ENCODE results near the gene CORIN.
"Not testable (repeated sequence)": the region's sequence is repeated elsewhere in the genome, so short reads cannot be mapped to it uniquely, and the experiment has no call there.

The CORIN gene

GRCh38 chr4:47776353-47776752, 61.5 kb downstream of the CORIN start:
- DNase-seq (ENCODE audit: low spot score) (no peak), FAIRE-seq (no peak)

GRCh38 chr4:47774079-47774478, 63.8 kb downstream of the CORIN start:
- FAIRE-seq, result no peak
- DNase-seq (ENCODE audit: low spot score), result no peak

- FAIRE-seq (no peak), DNase-seq (ENCODE audit: low spot score) (no peak)
Observed at GRCh38 chr4:47771020-47771419, 66.8 kb downstream of the CORIN start.

GRCh38 chr4:47767956-47768355, 69.9 kb downstream of the CORIN start:
- DNase-seq (ENCODE audit: low spot score); FAIRE-seq: not testable (repeated sequence)

GRCh38 chr4:47763279-47763678, 74.6 kb downstream of the CORIN start:
- DNase-seq (ENCODE audit: low spot score) (no peak), FAIRE-seq (no peak)

- FAIRE-seq, result no peak
- no peak for DNase-seq (ENCODE audit: low spot score)
Observed at GRCh38 chr4:47762376-47763266, 75.2 kb downstream of the CORIN start.

- DNase-seq (ENCODE audit: low spot score); FAIRE-seq: not testable (repeated sequence)
Observed at GRCh38 chr4:47753316-47753715, 84.6 kb downstream of the CORIN start.

GRCh38 chr4:47752214-47752613, 85.7 kb downstream of the CORIN start:
- FAIRE-seq (no peak), DNase-seq (ENCODE audit: low spot score) (no peak)

GRCh38 chr4:47750788-47751187, 87.1 kb downstream of the CORIN start:
- no peak for DNase-seq (ENCODE audit: low spot score)
- FAIRE-seq, result peak; percentile 20

GRCh38 chr4:47749858-47750257, 88.0 kb downstream of the CORIN start:
- DNase-seq (ENCODE audit: low spot score), result no peak
- FAIRE-seq, result no peak

GRCh38 chr4:47749060-47749459, 88.8 kb downstream of the CORIN start:
- FAIRE-seq, result no peak

GRCh38 chr4:47747846-47748494, 89.9 kb downstream of the CORIN start:
- DNase-seq (ENCODE audit: low spot score) (no peak), FAIRE-seq (no peak)

More at GRCh38 chr4:47749060-47749459, 88.8 kb downstream of the CORIN start:
- no peak for DNase-seq (ENCODE audit: low spot score)

GRCh38 chr4:47747211-47747610, 90.7 kb downstream of the CORIN start:
- DNase-seq (ENCODE audit: low spot score) (no peak), FAIRE-seq (no peak)

GRCh38 chr4:47746122-47746521, 91.7 kb downstream of the CORIN start:
- DNase-seq (ENCODE audit: low spot score) (no peak), FAIRE-seq (no peak)

- FAIRE-seq (no peak), DNase-seq (ENCODE audit: low spot score) (no peak)
Observed at GRCh38 chr4:47744843-47745382, 93.0 kb downstream of the CORIN start.

GRCh38 chr4:47744253-47744652, 93.6 kb downstream of the CORIN start:
- DNase-seq (ENCODE audit: low spot score) (no peak), FAIRE-seq (no peak)

GRCh38 chr4:47741200-47741599, 96.7 kb downstream of the CORIN start:
- FAIRE-seq (no peak), DNase-seq (ENCODE audit: low spot score) (no peak)

GRCh38 chr4:47737326-47737725, 100.5 kb downstream of the CORIN start:
- DNase-seq (ENCODE audit: low spot score), result no peak

GRCh38 chr4:47736555-47736954, 101.3 kb downstream of the CORIN start:
- DNase-seq (ENCODE audit: low spot score), result no peak
- no peak for FAIRE-seq

More at GRCh38 chr4:47737326-47737725, 100.5 kb downstream of the CORIN start:
- no peak for FAIRE-seq

GRCh38 chr4:47736146-47736545, 101.7 kb downstream of the CORIN start:
- DNase-seq (ENCODE audit: low spot score) (no peak), FAIRE-seq (no peak)

- DNase-seq (ENCODE audit: low spot score) (no peak), FAIRE-seq (no peak)
Observed at GRCh38 chr4:47733302-47734175, 104.3 kb downstream of the CORIN start.

Measured in urothelium cell line (cell line).